Measurements from ENCODE around the gene PAPLN.
"Not testable (repeated sequence)": the region's sequence is repeated elsewhere in the genome, so short reads cannot be mapped to it uniquely, and the experiment has no call there.

PAPLN gene

GRCh38 chr14:73237219-73237785, at the start of gene PAPLN:
Gene PAPLN (plus strand): TSS chr14:73237506. CDS start chr14:73239779, 2,273 bp downstream.
- FAIRE-seq = no peak
- DNase-seq (ENCODE audit: insufficient read length, low spot score) = peak; percentile 16
- no peak for TF ChIP-seq CTCF (IDR thresholded peaks at IDR 0.05; ENCODE audit: insufficient read depth, missing control alignments)

DNA sequence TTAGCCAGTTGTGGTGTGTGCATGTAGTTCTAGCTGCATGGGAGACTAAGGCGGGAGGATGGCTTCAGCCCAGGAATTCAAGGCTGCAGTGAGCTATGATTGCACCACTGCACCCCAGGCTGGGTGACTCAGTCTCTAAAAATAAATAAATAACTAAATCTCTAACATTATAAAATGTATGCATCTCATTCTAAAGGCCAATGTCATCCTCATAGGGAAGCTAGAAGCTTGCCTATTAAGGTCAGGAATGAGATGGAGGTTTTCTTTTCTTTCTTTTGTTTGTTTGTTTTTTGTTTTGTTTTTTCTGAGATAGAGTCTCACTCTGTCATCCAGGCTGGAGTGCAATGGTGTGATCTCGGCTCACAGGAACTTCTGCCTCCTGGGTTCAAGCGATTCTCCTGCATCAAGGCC, 48.8 kb upstream of the PAPLN start:
- no peak for TF ChIP-seq CTCF (IDR thresholded peaks at IDR 0.05; ENCODE audit: insufficient read depth, missing control alignments)
- FAIRE-seq = no peak
- DNase-seq (ENCODE audit: insufficient read length, low spot score) = no peak

DNA sequence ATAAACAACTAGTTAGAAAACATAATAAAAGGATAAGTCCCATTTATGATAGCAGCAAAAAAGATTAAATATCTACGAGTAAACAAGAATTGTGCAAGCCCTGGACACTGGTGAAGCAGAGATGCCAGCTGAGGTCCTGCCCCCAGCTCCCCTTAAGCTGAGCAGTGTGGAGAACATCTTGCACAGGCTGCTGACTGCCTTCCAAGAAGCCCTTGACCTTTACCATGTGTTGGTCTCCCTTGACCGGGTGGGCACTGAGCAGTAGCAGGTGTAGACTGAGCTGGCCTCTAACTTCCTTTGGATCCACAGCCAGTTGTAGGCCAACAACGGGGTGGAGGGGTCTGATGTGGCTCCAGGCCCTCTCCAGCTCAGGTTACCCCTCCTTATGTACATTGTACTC, 47.7 kb upstream of the PAPLN start:
- DNase-seq (ENCODE audit: insufficient read length, low spot score) (no peak), FAIRE-seq (no peak)

GRCh38 chr14:73191441-73191840, 45.9 kb upstream of the PAPLN start:
- TF ChIP-seq CTCF (IDR thresholded peaks at IDR 0.05; ENCODE audit: insufficient read depth, missing control alignments) = no peak
- no peak for DNase-seq (ENCODE audit: insufficient read length, low spot score)
- no peak for FAIRE-seq

More for the DNA sequence above, 47.7 kb upstream of the PAPLN start:
- TF ChIP-seq CTCF (IDR thresholded peaks at IDR 0.05; ENCODE audit: insufficient read depth, missing control alignments) = no peak

DNA sequence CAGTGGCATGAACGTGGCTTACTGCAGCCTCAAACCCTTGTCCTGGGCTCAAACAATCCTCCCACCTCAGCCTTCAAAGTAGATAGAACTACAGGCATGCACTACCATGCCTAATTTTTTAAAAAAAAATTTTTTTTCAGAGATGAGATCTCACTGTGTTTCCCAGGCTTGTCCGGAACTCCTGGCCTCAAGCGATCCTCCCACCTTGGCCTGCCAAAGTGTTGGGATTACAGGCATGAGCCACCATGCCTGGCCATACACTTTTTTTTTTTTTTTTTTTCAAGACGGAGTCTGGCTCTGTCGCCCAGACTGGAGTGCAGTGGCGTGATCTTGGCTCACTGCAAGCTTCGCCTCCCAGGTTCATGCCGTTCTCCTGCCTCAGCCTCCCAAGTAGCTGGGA, 43.0 kb upstream of the PAPLN start:
- FAIRE-seq = not testable (repeated sequence)

DNA sequence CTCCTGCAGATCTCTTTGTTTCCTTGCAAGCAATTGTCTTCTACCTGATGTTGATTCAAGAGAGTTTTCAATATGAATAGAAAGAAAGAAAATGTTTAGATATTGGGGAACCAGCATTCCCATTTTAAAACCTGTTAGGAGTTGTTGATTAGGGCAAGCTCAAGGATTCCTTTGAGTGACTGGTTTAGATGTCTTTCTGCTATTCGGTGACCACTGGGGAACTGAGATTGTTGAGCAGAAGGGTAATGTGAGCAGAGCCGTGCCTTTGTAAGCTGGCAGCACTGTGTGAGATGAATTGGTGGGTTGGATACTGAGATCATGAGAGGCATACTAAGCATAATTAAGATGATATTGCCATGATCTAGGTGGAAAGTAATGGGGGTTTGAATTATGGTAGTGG, 39.1 kb upstream of the PAPLN start:
- TF ChIP-seq CTCF (IDR thresholded peaks at IDR 0.05; ENCODE audit: insufficient read depth, missing control alignments) = no peak
- FAIRE-seq (no peak), DNase-seq (ENCODE audit: insufficient read length, low spot score) (no peak)

More for the DNA sequence above, 43.0 kb upstream of the PAPLN start:
- not testable (repeated sequence) for DNase-seq (ENCODE audit: insufficient read length, low spot score)

- TF ChIP-seq CTCF (IDR thresholded peaks at IDR 0.05; ENCODE audit: insufficient read depth, missing control alignments) = no peak
- no peak for FAIRE-seq
- no peak for DNase-seq (ENCODE audit: insufficient read length, low spot score)
Measured at GRCh38 chr14:73203527-73203926, 33.8 kb upstream of the PAPLN start.

DNA sequence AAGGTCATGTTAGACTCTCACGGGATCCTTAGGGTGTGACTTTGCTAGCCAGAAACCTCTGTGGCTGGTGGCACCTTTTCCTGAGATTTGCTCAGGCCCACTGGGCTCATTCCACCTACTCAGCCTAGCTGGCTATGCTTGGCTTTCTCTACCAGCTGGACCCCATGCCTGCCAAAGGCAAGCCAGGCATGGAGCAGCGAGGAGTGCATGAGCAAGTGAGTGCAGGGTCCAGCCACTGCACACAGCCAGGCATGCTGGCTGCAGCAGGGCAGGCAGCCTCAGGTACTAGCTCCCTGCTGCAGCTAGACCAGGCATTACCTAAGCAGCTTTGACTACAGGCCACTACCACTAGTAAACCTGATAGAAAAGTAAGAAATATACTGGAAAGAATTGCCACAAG, 29.7 kb upstream of the PAPLN start:
- FAIRE-seq (no peak), DNase-seq (ENCODE audit: insufficient read length, low spot score) (no peak)
- no peak for TF ChIP-seq CTCF (IDR thresholded peaks at IDR 0.05; ENCODE audit: insufficient read depth, missing control alignments)

Data from D721Med (cell line).